ENCODE measurements around the gene SPON1.

SPON1 gene

DNA sequence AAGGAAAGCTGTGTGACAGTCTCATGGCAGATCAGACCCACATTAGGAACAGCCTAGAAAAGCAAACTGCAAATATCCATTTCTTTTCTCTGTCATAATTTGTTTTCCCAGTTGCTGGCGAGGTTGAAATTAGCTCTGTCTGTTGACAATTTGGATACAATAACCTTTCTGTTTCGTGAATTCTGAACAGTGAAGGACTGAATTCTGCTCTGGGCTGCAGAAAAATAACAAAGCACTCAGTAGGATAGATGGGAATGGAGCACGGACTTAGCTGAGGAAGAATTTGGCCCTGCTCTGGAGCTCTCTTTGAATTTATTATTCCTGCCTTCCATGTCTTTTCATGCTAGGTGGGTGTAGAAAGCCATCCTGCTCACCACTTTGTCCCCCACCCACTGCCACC, 256.2 kb downstream of the SPON1 start:
- no peak for DNase-seq
- TF ChIP-seq, protein P1, sequence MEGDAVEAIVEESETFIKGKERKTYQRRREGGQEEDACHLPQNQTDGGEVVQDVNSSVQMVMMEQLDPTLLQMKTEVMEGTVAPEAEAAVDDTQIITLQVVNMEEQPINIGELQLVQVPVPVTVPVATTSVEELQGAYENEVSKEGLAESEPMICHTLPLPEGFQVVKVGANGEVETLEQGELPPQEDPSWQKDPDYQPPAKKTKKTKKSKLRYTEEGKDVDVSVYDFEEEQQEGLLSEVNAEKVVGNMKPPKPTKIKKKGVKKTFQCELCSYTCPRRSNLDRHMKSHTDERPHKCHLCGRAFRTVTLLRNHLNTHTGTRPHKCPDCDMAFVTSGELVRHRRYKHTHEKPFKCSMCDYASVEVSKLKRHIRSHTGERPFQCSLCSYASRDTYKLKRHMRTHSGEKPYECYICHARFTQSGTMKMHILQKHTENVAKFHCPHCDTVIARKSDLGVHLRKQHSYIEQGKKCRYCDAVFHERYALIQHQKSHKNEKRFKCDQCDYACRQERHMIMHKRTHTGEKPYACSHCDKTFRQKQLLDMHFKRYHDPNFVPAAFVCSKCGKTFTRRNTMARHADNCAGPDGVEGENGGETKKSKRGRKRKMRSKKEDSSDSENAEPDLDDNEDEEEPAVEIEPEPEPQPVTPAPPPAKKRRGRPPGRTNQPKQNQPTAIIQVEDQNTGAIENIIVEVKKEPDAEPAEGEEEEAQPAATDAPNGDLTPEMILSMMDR (IDR thresholded peaks at IDR 0.05): no peak
- H3K9me3 ChIP-seq: no peaks in the 10 kb centered on the region
- intact Hi-C loops (cut with DNase I; ENCODE audit: low total_unique reads): no loop called here
- H3K27ac ChIP-seq: no peak overlapping the region
- H3K27me3 ChIP-seq: no peaks in the 10 kb centered on the region
- H3K4me1 ChIP-seq: no peaks in the 10 kb centered on the region
- no peak overlapping the region for H3K4me3 ChIP-seq
- no peaks in the 10 kb centered on the region for H3K36me3 ChIP-seq

DNA sequence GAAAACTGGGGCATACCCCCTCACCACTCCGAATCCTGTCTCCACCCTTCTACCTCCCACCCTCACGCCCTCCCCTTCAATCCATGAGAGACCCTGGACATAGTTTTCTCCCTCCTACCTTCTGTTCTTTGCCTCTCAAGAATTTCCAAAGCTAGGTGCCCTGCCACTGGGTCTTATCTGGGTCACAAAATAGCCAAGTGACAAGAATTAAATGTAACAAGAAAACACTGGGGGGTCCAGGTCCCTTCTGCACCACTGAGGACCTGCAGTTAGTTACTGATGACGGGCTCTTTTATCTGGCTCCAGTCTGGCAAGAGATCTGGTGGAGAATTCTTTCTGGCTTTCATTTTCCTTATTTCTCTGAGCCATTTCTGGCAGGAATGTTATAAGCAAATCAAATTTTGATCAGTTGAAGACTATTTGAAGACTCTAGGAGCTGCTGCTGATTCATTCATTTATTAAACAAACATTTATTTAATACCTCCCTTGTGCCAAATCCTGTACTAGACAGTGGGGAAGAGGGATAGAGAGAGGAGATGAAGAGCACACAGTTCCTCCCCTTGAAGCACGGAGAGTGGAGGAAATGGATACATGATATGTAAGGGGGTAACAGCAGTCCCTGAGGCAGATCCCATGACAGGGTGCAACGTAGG, 261.2 kb downstream of the SPON1 start:
- Histone ChIP-seq H3K27ac (no peak overlapping the region), H3K36me3 (no peaks in the 10 kb centered on the region), H3K4me3 (no peak overlapping the region), H3K4me1 (no peaks in the 10 kb centered on the region), H3K27me3 (no peaks in the 10 kb centered on the region), H3K9me3 (peaks cover 0 to 5% (median 0%) of the 10 kb centered on the region in 3 donors)
- no peak for DNase-seq
- TF ChIP-seq, protein P1 (IDR thresholded peaks at IDR 0.05): no peak
- intact Hi-C loops (cut with DNase I; ENCODE audit: low total_unique reads): no loop called here

- intact Hi-C loops (cut with DNase I; ENCODE audit: low total_unique reads): no loop called here
- no peak overlapping the region for H3K4me3 ChIP-seq
Measured at GRCh38 chr11:14224395-14224794, 261.9 kb downstream of the SPON1 start.

GRCh38 chr11:14225666-14226065, 263.1 kb downstream of the SPON1 start:
- Histone ChIP-seq H3K4me1 (no peaks in the 10 kb centered on the region), H3K4me3 (no peak overlapping the region), H3K27ac (no peak overlapping the region), H3K36me3 (no peaks in the 10 kb centered on the region), H3K9me3 (peaks cover 0 to 5% (median 0%) of the 10 kb centered on the region in 3 donors), H3K27me3 (no peaks in the 10 kb centered on the region)
- TF ChIP-seq, protein P1 (IDR thresholded peaks at IDR 0.05): no peak
- DNase-seq: no peak
- intact Hi-C loops (cut with DNase I; ENCODE audit: low total_unique reads): no loop called here

More at GRCh38 chr11:14224395-14224794, 261.9 kb downstream of the SPON1 start:
- TF ChIP-seq, protein P1 (IDR thresholded peaks at IDR 0.05): no peak
- Histone ChIP-seq H3K27ac (no peak overlapping the region), H3K9me3 (peaks cover 0 to 5% (median 0%) of the 10 kb centered on the region in 3 donors), H3K36me3 (no peaks in the 10 kb centered on the region), H3K27me3 (no peaks in the 10 kb centered on the region), H3K4me1 (no peaks in the 10 kb centered on the region)
- no peak for DNase-seq

DNA sequence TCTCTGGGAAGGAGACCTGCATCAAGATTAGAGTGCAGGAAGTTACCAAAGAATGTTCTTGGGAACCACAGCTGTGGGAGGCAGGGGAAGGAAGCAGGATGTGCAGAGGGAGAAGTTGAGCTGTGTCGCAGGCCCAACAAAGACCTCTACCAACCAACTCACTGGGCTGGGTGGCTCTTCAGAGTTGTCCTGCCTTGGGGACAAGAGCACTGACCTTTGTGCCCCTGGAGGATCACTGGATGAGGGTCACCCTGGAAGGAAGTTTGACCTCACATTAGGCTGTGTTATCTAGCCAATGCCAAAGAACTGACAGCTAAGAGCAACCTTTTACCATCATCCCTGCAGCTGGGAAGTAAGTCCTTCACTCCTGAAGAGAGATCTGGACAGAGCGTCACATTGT, 265.8 kb downstream of the SPON1 start:
- H3K4me1 ChIP-seq: no peaks in the 10 kb centered on the region
- H3K4me3 ChIP-seq: no peak overlapping the region
- no peak overlapping the region for H3K27ac ChIP-seq
- DNase-seq: no peak
- TF ChIP-seq, protein P1 (IDR thresholded peaks at IDR 0.05): no peak
- no peaks in the 10 kb centered on the region for H3K36me3 ChIP-seq
- peaks cover 0 to 10% of the 10 kb centered on the region in 2 donors for H3K27me3 ChIP-seq
- H3K9me3 ChIP-seq: peaks cover 0 to 5% (median 0%) of the 10 kb centered on the region in 3 donors
- intact Hi-C loops (cut with DNase I; ENCODE audit: low total_unique reads): no loop called here

Measured in tibial artery (tissue), 4 donors.